Right cardiac atrium (tissue), 5 donors: Measurements from ENCODE around the gene DNAJB2. TPM values are rescaled to one million over a fixed set of nuclear protein-coding genes. Genes with fewer than 3 reads are reported as not detected.
"Not testable (repeated sequence)": the region's sequence is repeated elsewhere in the genome, so short reads cannot be mapped to it uniquely, and the experiment has no call there.

Experiments
- ATAC-seq, 2 donors: fragments of 200-7000 bp; cut with Tn5 transposase; one replicate each; pipeline versions ENCODE4 v1.8.0 to v1.9.1; 2020; ENCODE audit warnings: moderate library complexity in 2 of 2, mild to moderate bottlenecking in 1 of 2
- DNase-seq, 3 donors: peaks; one replicate each; pipeline ENCODE4 v3.0.0-alpha.2; 2020
- H3K27ac ChIP-seq: one replicate; pipeline ENCODE4 v1.5.1; 2013; ENCODE audit warnings: mild to moderate bottlenecking, low read length, control low read depth, moderate library complexity
- H3K27me3 ChIP-seq: one replicate; pipeline ENCODE4 v1.6.1; 2013; ENCODE audit not compliant: control insufficient read depth, insufficient read depth
- H3K4me1 ChIP-seq: one replicate; pipeline ENCODE4 v1.6.1; 2013; ENCODE audit warnings: low read length; ENCODE audit not compliant: control insufficient read depth, insufficient read depth
- H3K4me3 ChIP-seq: one replicate; pipeline ENCODE4 v1.5.1; 2013; ENCODE audit warnings: low read length, control low read depth
- H3K9me3 ChIP-seq: one replicate; pipeline ENCODE4 v1.6.1; 2013; ENCODE audit warnings: low read length; ENCODE audit not compliant: control insufficient read depth
- WGBS: extraction: QIAGEN DNeasy Blood & Tissue Kit; methylation state at CpG from one replicate; pipeline ENCODE4 v1.1.7; 2013; 5-methylcytosine and 5-hydroxymethylcytosine counted together
- intact Hi-C, 4 donors: fragments of 100-400 bp; cut with DNase I; formaldehyde crosslinking; loops; one replicate each; pipeline versions ENCODE4 v1.11.0 to v1.14.0; 2022 to 2023
- polyA plus RNA-seq: library from polyadenylated mRNA; stranded (reverse); fragments of 200-250 nt; gene quantifications from one replicate; pipeline ENCODE4 v1.2.3, GENCODE V29; 2013
- total RNA-seq, 4 donors: library from RNA; stranded (reverse); fragmentation: NEBNext Ultra II Directional; extraction: Animal tissue kit (Norgen Biotek cat#: 25700); gene quantifications; one replicate each; pipeline ENCODE4 v1.2.1, GENCODE V29; 2021
- donor health status: healthy with polysubstance abuse.
- donor health status: DM: no; HTN: yes; CAD: no.
- donor health status: DM: no; HTN: no; CAD: no.
- donor health status: DM: no; HTN: yes; CAD: no; lungs with severe emphysema.
- donor health status: DM: yes; HTN: yes; CAD: no.

DNAJB2 gene
- total and polyA plus RNA-seq, 5 donors = 43.9 to 78.7 (median 64.7) TPM

DNA sequence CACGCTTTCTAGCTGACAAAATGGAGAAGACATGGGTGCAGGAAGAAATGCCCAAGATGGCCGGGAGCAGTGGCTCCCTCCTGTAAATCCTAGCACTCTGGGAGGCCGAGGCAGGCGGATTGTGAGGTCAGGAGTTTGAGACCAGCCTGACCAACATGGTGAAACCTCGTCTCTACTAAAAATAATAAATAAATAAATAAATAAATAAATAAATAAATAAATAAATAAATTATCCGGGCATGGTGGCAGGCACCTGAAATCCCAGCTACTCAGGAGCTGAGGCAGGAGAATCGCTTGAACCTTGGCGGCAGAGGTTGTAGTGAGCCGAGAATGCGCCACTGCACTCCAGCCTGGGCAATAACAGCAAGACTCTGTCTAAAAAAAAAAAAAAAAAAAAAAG is 20.2 kb upstream of the DNAJB2 start:
- H3K9me3 ChIP-seq, H3K27me3 ChIP-seq, H3K4me3 ChIP-seq, H3K27ac ChIP-seq, ATAC-seq, intact Hi-C loops, H3K4me1 ChIP-seq, DNase-seq: not testable (repeated sequence)
- WGBS = 87% methylated on average over 10 of the region's 10 CpGs

DNA sequence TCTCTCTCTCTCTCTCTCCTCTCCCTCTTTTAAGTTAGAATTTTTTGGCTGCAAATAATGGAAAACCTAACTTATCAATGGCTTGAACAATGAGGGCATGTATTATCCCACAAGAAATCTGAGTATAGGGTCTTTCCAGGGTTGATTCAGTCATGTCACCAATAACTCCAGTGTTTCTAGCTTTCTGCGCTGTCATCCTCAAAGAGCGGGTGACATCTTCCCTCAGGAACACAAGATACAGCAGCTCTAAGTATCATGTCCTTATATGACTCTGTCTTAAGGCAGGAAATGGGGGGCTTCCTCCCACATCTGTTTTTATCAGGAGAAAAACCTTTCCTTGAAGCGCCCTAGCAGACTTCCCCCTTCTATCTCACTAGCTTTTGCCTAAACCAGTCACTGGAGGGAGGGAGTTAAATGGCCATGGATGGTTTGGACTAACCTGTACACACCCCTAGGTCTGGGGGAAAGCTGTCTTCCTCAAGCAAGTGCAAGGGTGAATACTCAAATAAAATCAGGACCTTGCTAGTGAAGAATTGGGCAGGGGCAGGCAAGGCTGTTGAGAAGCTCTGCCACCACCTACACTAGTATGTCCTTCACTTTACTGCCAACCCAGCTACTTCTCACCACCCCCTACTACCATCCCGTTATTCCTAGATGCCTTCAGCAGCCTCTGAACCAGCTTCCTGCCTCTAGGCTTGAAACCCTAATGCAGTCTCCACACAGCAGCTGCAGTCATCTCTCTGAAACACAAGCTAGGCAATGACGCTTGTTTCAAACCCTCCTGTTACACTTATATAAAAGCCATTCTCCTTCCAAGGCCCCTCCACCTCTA is 17.9 kb upstream of the DNAJB2 start:
- no peak overlapping the region for H3K4me3 ChIP-seq
- no peaks in the 10 kb centered on the region for H3K4me1 ChIP-seq
- H3K9me3 ChIP-seq = no peaks in the 10 kb centered on the region
- H3K27ac ChIP-seq = no peak overlapping the region
- DNase-seq (no peak), ATAC-seq (no peak)
- WGBS = 43% methylated on average over 5 of the region's 5 CpGs
- H3K27me3 ChIP-seq = no peaks in the 10 kb centered on the region
- intact Hi-C loops = no loop called here

- no peaks in the 10 kb centered on the region for H3K4me1 ChIP-seq
- H3K4me3 ChIP-seq = no peak overlapping the region
- intact Hi-C loops = no loop called here
- H3K9me3 ChIP-seq = no peaks in the 10 kb centered on the region
- 71% methylated on average over 5 of the region's 5 CpGs for WGBS
- ATAC-seq = peak in 1 of 2 donors; percentile 28
- DNase-seq = peak in 1 of 3 donors; percentile 25
- no peak overlapping the region for H3K27ac ChIP-seq
- no peaks in the 10 kb centered on the region for H3K27me3 ChIP-seq
Observed at GRCh38 chr2:219266232-219266631, 12.9 kb upstream of the DNAJB2 start.

GRCh38 chr2:219266886-219267285 is 12.3 kb upstream of the DNAJB2 start:
- no peaks in the 10 kb centered on the region for H3K4me1 ChIP-seq
- no peak overlapping the region for H3K27ac ChIP-seq
- no peak for DNase-seq
- H3K4me3 ChIP-seq = no peak overlapping the region
- intact Hi-C loops = no loop called here
- no peaks in the 10 kb centered on the region for H3K9me3 ChIP-seq
- ATAC-seq = no peak
- no peaks in the 10 kb centered on the region for H3K27me3 ChIP-seq
- 81% methylated on average over 1 of the region's 1 CpG for WGBS

GRCh38 chr2:219268294-219268693 is 10.9 kb upstream of the DNAJB2 start:
- no peak for ATAC-seq
- no peaks in the 10 kb centered on the region for H3K9me3 ChIP-seq
- no peaks in the 10 kb centered on the region for H3K4me1 ChIP-seq
- H3K4me3 ChIP-seq = no peak overlapping the region
- WGBS = 87% methylated on average over 2 of the region's 2 CpGs
- no peak for DNase-seq
- no peaks in the 10 kb centered on the region for H3K27me3 ChIP-seq
- no peak overlapping the region for H3K27ac ChIP-seq
- intact Hi-C loops = no loop called here

DNA sequence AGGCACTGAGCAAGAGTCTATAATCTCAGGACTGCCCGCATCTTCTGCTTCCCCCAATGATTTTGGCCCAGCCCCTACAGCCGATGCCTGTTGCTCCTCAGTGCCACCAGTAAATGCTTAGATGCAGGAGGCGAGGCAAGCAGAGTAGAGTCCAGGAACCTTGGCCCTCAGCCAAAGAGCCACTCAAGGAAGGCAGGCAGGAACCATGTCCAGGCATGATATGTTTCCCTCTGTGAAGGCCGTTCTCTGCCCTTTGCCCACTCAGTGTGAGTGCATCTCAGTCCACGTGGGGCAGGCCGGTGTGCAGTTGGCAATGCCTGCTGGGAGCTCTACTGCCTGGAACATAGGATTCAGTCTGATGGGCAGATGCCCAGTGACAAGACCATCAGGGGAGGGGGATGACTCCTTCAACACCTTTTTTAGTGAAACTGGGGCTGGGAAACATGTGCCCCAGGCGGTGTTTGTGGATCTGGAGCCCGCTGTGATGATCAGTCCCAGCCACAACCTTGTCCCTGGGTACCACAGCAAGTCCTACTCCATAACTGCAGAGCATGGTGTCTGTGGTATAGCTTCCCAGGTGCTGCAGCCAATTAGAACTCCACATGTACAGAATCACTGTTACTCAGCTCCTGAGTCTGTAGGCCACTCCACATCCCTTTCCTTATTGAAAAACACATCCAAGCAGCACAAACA is 9.7 kb upstream of the DNAJB2 start:
- H3K27ac ChIP-seq = no peak overlapping the region

DNA sequence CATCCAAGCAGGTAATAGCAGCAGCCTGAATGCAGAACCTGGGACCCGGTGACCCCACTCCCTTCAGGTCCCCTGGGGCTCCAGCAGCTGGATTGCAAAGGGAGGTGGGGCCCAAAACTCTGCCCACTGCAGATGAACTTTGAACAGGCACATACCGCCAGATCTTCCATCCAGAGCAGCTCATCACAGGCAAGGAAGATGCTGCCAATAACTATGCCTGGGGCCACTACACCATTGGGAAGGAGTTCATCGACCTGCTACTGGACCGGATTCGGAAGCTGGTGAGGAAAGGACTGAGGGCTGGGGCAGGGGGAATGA is 9.2 kb upstream of the DNAJB2 start:
- no peak overlapping the region for H3K4me3 ChIP-seq
- H3K27me3 ChIP-seq = no peaks in the 10 kb centered on the region
- intact Hi-C loops = no loop called here
- H3K4me1 ChIP-seq = peaks cover 7% of the 10 kb centered on the region
- no peak for DNase-seq
- no peak for ATAC-seq
- H3K27ac ChIP-seq = no peak overlapping the region
- WGBS = 90% methylated on average over 5 of the region's 5 CpGs
- no peaks in the 10 kb centered on the region for H3K9me3 ChIP-seq

More for the DNA sequence above, 9.7 kb upstream of the DNAJB2 start:
- ATAC-seq = peak in 1 of 2 donors; percentile 43
- no peaks in the 10 kb centered on the region for H3K9me3 ChIP-seq
- no peak overlapping the region for H3K4me3 ChIP-seq
- intact Hi-C loops = no loop called here
- H3K27me3 ChIP-seq = no peaks in the 10 kb centered on the region
- WGBS = 51% methylated on average over 8 of the region's 8 CpGs
- peaks cover 7% of the 10 kb centered on the region for H3K4me1 ChIP-seq
- DNase-seq = peak in 2 of 3 donors; percentile 48 to 58

GRCh38 chr2:219271021-219271420 is 8.1 kb upstream of the DNAJB2 start:
- Histone ChIP-seq H3K27me3 (no peaks in the 10 kb centered on the region), H3K4me1 (peaks cover 7% of the 10 kb centered on the region), H3K9me3 (no peaks in the 10 kb centered on the region), H3K27ac (no peak overlapping the region), H3K4me3 (no peak overlapping the region)
- ATAC-seq (no peak), DNase-seq (peak in 1 of 3 donors; percentile 31)
- intact Hi-C loops = no loop called here
- WGBS = 77% methylated on average over 2 of the region's 2 CpGs

DNA sequence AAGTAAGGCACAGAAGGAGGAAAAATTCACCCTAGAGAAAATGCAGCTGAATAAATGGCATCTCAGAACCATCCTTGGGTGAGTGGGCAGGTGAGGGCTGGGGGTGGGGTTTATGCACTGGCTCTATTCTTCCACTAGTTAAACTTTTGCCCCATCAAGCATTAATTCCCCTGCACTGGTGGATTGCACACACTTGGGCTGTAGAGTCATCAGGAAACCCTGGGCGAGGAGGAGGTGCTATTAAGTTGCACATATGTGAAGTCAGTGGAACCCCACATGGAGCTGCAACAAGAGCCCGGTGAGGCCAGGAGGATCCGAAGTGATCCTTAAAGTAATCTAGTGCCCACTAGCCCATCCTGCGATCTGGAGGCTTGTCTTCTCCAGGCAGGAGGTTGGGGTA is 6.8 kb upstream of the DNAJB2 start:
- intact Hi-C loops = no loop called here
- WGBS = 79% methylated on average over 4 of the region's 4 CpGs
- no peaks in the 10 kb centered on the region for H3K9me3 ChIP-seq
- ATAC-seq (no peak), DNase-seq (no peak)
- no peaks in the 10 kb centered on the region for H3K27me3 ChIP-seq
- H3K27ac ChIP-seq = no peak overlapping the region
- H3K4me3 ChIP-seq = no peak overlapping the region
- H3K4me1 ChIP-seq = peaks cover 7% of the 10 kb centered on the region

GRCh38 chr2:219272995-219273394 is 6.2 kb upstream of the DNAJB2 start:
- ATAC-seq (no peak), DNase-seq (no peak)
- Histone ChIP-seq H3K9me3 (no peaks in the 10 kb centered on the region), H3K27ac (no peak overlapping the region), H3K4me1 (peaks cover 7% of the 10 kb centered on the region), H3K27me3 (no peaks in the 10 kb centered on the region), H3K4me3 (no peak overlapping the region)
- WGBS = 71% methylated on average over 2 of the region's 2 CpGs
- intact Hi-C loops = no loop called here

DNA sequence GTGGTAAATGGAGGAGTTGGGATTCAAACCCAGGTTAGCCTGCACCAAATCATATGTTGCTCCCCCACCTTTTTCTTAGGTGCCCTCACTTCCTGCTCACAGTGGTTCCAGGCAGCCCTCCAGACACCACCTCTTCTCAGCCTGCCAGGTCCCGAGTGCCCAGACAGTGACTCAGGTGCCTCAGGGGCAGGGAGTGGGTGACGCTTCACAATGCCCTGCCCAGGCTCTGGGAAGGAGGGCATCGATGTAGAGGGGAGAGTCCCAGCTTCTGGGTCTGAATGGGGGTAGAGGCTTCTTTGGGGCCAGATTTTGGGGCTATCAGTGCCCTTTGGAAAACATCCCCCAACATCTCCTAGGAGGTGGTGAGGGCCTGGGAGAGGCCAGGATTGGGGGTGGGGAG is 5.2 kb upstream of the DNAJB2 start:
- peaks cover 7% of the 10 kb centered on the region for H3K4me1 ChIP-seq
- H3K4me3 ChIP-seq = no peak overlapping the region
- no peaks in the 10 kb centered on the region for H3K27me3 ChIP-seq
- DNase-seq (no peak), ATAC-seq (no peak)
- no peaks in the 10 kb centered on the region for H3K9me3 ChIP-seq
- intact Hi-C loops = no loop called here
- WGBS = 80% methylated on average over 3 of the region's 3 CpGs
- H3K27ac ChIP-seq = peak overlapping the region; percentile 89
